HepG2 (cell line): ENCODE measurements around the gene KCNJ6. TPM values are rescaled to one million over a fixed set of nuclear protein-coding genes. Genes with fewer than 3 reads are reported as not detected.

Experiments used
- ATAC-seq: fragments of 200-7000 bp; cut with Tn5 transposase; 3 replicates; pipeline ENCODE4 v1.9.1; 2020; ENCODE audit warnings: mild to moderate bottlenecking, moderate library complexity
- BruUV-seq: library from RNA; stranded (reverse); fragments of 400-500 nt; replicated peaks from 2 replicates; lab custom pipeline; 2021; lab: Mats Ljungman, UMichigan
- CTCF ChIA-PET: fragments of 300-600 bp; formaldehyde crosslinking; extraction: SDS; loops from one replicate; lab custom pipeline; 2021; ENCODE audit warnings: low total read pairs, inconsistent platforms, low intra/inter-chr PET ratio; lab: Yijun Ruan, JAX
- POLR2A ChIA-PET: fragments of 350-600 bp; sonication (Branson Sonifier 250); formaldehyde crosslinking; loops from one replicate; lab custom pipeline; 2020; ENCODE audit warnings: antibody characterized with exemption, inconsistent platforms; lab: Yijun Ruan, JAX
- DNase-seq: peaks from one replicate; pipeline ENCODE4 v3.0.0-alpha.2; 2015; ENCODE audit warnings: low spot score
- FAIRE-seq: peaks from 3 replicates; lab custom pipeline; 2011; peaks lifted over from hg19 to GRCh38; lab: Jason Lieb, UNC
- H2AFZ ChIP-seq: one replicate; pipeline ENCODE4 v1.6.1; 2011; ENCODE audit warnings: low read length, inconsistent platforms
- H3K27ac ChIP-seq: fragments of 300-600 bp; 3 replicates; pipeline ENCODE4 v1.8.0; 2011; ENCODE audit warnings: mixed run types, mild to moderate bottlenecking, mixed read lengths, low read length, inconsistent platforms; ENCODE audit not compliant: insufficient read depth; ENCODE audit errors: extremely low read length
- H3K27me3 ChIP-seq, 2 experiments: fragments of 200-600 bp in 1 of 2; 2 replicates in 1 of 2; 3 replicates in 1 of 2; pipeline versions ENCODE4 v1.6.0 to v1.8.0; 2011; ENCODE audit warnings: low read length in 2 of 2, mild to moderate bottlenecking in 2 of 2, moderate library complexity in 2 of 2, inconsistent platforms in 1 of 2; ENCODE audit not compliant: insufficient read depth in 2 of 2, control insufficient read depth in 1 of 2
- H3K36me3 ChIP-seq, 2 experiments: fragments of 200-600 bp in 1 of 2; replicated peaks in 1 of 2; 2 replicates in 1 of 2; 3 replicates in 1 of 2; pipeline versions ENCODE4 v1.5.1 to v1.8.0; 2011; ENCODE audit warnings: low read length in 2 of 2, inconsistent platforms in 1 of 2; ENCODE audit not compliant: insufficient read depth in 2 of 2, control insufficient read depth in 1 of 2
- H3K4me1 ChIP-seq: 2 replicates; pipeline ENCODE4 v1.5.1; 2012; ENCODE audit warnings: low read length, inconsistent platforms; ENCODE audit not compliant: insufficient read depth
- H3K4me2 ChIP-seq: 2 replicates; pipeline ENCODE4 v1.6.0; 2011; ENCODE audit warnings: low read depth, low read length, inconsistent platforms
- H3K4me3 ChIP-seq, 3 experiments: fragments of 200-600 bp in 1 of 3; sonication (generic), shearing (Covaris generic) in 1 of 3; replicated peaks in 1 of 3; 2 replicates each; pipeline ENCODE4 v1.5.1; 2011 to 2016; ENCODE audit warnings: low read length in 3 of 3, inconsistent platforms in 2 of 3, low read depth in 2 of 3, mild to moderate bottlenecking in 2 of 3, control low read depth in 1 of 3, mixed read lengths in 1 of 3; ENCODE audit not compliant: insufficient read depth in 1 of 3
- H3K79me2 ChIP-seq: one replicate; pipeline ENCODE4 v1.6.1; 2011; ENCODE audit warnings: low read length, inconsistent platforms; ENCODE audit not compliant: insufficient read depth
- H3K9ac ChIP-seq: 2 replicates; pipeline ENCODE4 v1.6.0; 2011; ENCODE audit warnings: mild to moderate bottlenecking, low read depth, low read length, inconsistent platforms; ENCODE audit not compliant: insufficient read depth
- H3K9me3 ChIP-seq: 2 replicates; pipeline ENCODE4 v1.5.1; 2012; ENCODE audit warnings: mild to moderate bottlenecking, low read length
- H4K20me1 ChIP-seq: 2 replicates; pipeline ENCODE4 v1.6.0; 2011; ENCODE audit warnings: inconsistent platforms, mild to moderate bottlenecking, low read length, moderate library complexity; ENCODE audit not compliant: insufficient read depth
- FOXJ3 ChIP-seq: sonication (generic); formaldehyde crosslinking; IDR thresholded peaks from 2 replicates; pipeline ENCODE4 v1.4.0; 2020; ENCODE audit warnings: missing genetic modification reagents, mild to moderate bottlenecking, borderline replicate concordance
- KLF11 ChIP-seq: IDR thresholded peaks from 2 replicates; pipeline ENCODE4 v1.6.1; 2016; ENCODE audit warnings: missing compliant biosample characterization
- MTA1 ChIP-seq: sonication (generic); formaldehyde crosslinking; IDR thresholded peaks from 2 replicates; pipeline ENCODE4 v1.4.0; 2020; ENCODE audit warnings: missing genetic modification reagents, mild to moderate bottlenecking, borderline replicate concordance
- NRL ChIP-seq: sonication (generic); formaldehyde crosslinking; IDR thresholded peaks from 2 replicates; pipeline ENCODE4 v1.5.0; 2020; ENCODE audit warnings: missing genetic modification reagents, mild to moderate bottlenecking, moderate library complexity, borderline replicate concordance
- RBFOX2 ChIP-seq: fragments of 200-400 bp; formaldehyde crosslinking; IDR thresholded peaks from 2 replicates; pipeline ENCODE4 v1.6.1; 2017; ENCODE audit warnings: low read depth, mild to moderate bottlenecking, low read length
- RXRB ChIP-seq: IDR thresholded peaks from 2 replicates; pipeline ENCODE4 v1.6.1; 2016; ENCODE audit warnings: borderline replicate concordance, missing genetic modification reagents, missing compliant biosample characterization
- ZMYM3 ChIP-seq: sonication (generic); formaldehyde crosslinking; IDR thresholded peaks from 2 replicates; pipeline ENCODE4 v1.5.1; 2020; ENCODE audit warnings: mild to moderate bottlenecking, missing genetic modification reagents
- ZNF17 ChIP-seq: sonication (generic); formaldehyde crosslinking; IDR thresholded peaks from 2 replicates; pipeline ENCODE4 v1.5.0; 2020; ENCODE audit warnings: mild to moderate bottlenecking, missing genetic modification reagents
- ZNF34 ChIP-seq: sonication (generic); formaldehyde crosslinking; IDR thresholded peaks from 2 replicates; pipeline ENCODE4 v1.4.0; 2020; ENCODE audit warnings: mild to moderate bottlenecking, missing genetic modification reagents, borderline replicate concordance
- ZNF572 ChIP-seq: sonication (generic); formaldehyde crosslinking; IDR thresholded peaks from 2 replicates; pipeline ENCODE4 v1.5.1; 2020; ENCODE audit warnings: mild to moderate bottlenecking, missing genetic modification reagents
- ZNF580 ChIP-seq: IDR thresholded peaks from 2 replicates; pipeline ENCODE4 v1.6.1; 2016; ENCODE audit warnings: low read depth, borderline replicate concordance
- ZNF776 ChIP-seq: sonication (generic); formaldehyde crosslinking; IDR thresholded peaks from 2 replicates; pipeline ENCODE4 v1.4.0; 2020; ENCODE audit warnings: mild to moderate bottlenecking, missing genetic modification reagents
- ZSCAN29 ChIP-seq: sonication (generic); formaldehyde crosslinking; conservative IDR thresholded peaks from 2 replicates; pipeline ENCODE4 v1.4.0; 2020; ENCODE audit warnings: mild to moderate bottlenecking, missing genetic modification reagents
- WGBS: methylation state at CpG from one replicate; pipeline ENCODE4 v1.1.6; 2017; ENCODE audit warnings: low lambda C conversion rate; 5-methylcytosine and 5-hydroxymethylcytosine counted together
- in situ Hi-C: cut with HindIII; loops from 2 replicates; pipeline ENCODE4 v1.10.0; 2017; ENCODE audit warnings: low pct_unique_long_range_greater_than_20kb; ENCODE audit not compliant: extremely low pct_ligation_motif_present
- intact Hi-C: fragments of 100-400 bp; cut with micrococcal nuclease; formaldehyde crosslinking; loops from one replicate; pipeline ENCODE4 v1.10.0; 2022; ENCODE audit not compliant: unreplicated experiment
- polyA plus RNA-seq, 8 experiments: library from polyadenylated mRNA; depleted of rRNA in 3 of 8; stranded (reverse) in 7 of 8; unstranded in 1 of 8; fragments of >200 nt; fragmentation: Illumina TruSeq in 4 of 8; extraction: Trizol in 4 of 8; gene quantifications; 2 replicates each; pipeline versions ENCODE4 v1.2.1 to v1.2.3, GENCODE V29; 2011 to 2016; ENCODE audit warnings: low read depth in 4 of 8, missing spikeins in 1 of 8, mixed read lengths in 1 of 8; ENCODE audit not compliant: insufficient read depth in 1 of 8
- total RNA-seq, 5 experiments: library from RNA; depleted of rRNA; stranded (reverse); fragments of >200 nt; fragmentation: Illumina TruSeq; extraction: Trizol; gene quantifications; 2 replicates each; pipeline ENCODE4 v1.2.3, GENCODE V29; 2016; ENCODE audit warnings: low read depth in 1 of 5
- TF ChIP-seq, protein P1 (sequence below): sonication (generic); formaldehyde crosslinking; IDR thresholded peaks from 2 replicates; pipeline ENCODE4 v1.8.0; 2022; ENCODE audit warnings: mild to moderate bottlenecking, missing genetic modification reagents; ENCODE audit not compliant: insufficient replicate concordance

Gene KCNJ6
- total and polyA plus RNA-seq, 2 of the 13 experiments (the other 11 are each of a cell fraction or from before 2014, with no cell fraction given) = not detected

DNA sequence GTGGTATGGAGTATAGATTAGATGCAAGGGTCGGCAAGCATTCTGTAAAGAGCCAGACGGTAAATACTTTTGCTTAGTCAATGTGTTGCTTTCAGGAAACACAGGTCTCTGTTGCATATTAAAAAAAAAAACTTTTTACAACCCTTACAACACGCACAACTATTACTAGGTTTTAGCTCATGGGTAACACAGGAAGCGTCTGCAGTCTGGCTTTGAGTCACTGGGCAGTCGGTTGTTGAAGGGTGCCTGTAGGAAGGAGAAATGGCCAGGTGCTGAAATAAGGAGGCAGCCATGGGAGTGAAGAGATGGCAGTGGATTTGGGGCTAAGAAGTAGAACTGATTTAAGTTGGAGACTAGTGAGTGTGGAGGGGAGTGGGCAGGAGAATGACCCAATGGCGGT lies 192.1 kb downstream of the KCNJ6 start (continued):
- TF ChIP-seq, protein P1, sequence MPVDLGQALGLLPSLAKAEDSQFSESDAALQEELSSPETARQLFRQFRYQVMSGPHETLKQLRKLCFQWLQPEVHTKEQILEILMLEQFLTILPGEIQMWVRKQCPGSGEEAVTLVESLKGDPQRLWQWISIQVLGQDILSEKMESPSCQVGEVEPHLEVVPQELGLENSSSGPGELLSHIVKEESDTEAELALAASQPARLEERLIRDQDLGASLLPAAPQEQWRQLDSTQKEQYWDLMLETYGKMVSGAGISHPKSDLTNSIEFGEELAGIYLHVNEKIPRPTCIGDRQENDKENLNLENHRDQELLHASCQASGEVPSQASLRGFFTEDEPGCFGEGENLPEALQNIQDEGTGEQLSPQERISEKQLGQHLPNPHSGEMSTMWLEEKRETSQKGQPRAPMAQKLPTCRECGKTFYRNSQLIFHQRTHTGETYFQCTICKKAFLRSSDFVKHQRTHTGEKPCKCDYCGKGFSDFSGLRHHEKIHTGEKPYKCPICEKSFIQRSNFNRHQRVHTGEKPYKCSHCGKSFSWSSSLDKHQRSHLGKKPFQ (CRISPR knock-in tag) = no peak
- TF ChIP-seq ZNF776 = no peak
- TF ChIP-seq, all 625 proteins: peak for 0

- POLR2A ChIA-PET = no interaction called here
- Histone ChIP-seq H3K4me1 (no peaks in the 10 kb centered on the region), H3K79me2 (no peaks in the 10 kb centered on the region), H3K27ac (no peak overlapping the region), H3K27me3 (no peaks in the 10 kb centered on the region), H3K9me3 (no peaks in the 10 kb centered on the region), H3K36me3 (no peaks in the 10 kb centered on the region), H2AFZ (no peak overlapping the region), H3K4me2 (no peak overlapping the region), H3K9ac (no peak overlapping the region), H3K4me3 (no peak overlapping the region), H4K20me1 (no peaks in the 10 kb centered on the region)
- intact Hi-C loops (no loop called here), in situ Hi-C loops (loop anchor here (25.0 kb wide), 1 partner anchor 645 kb away; no protein-coding TSS in a partner anchor)
- BruUV-seq = no TSS peak
- peak; percentile 67 for ATAC-seq
- FAIRE-seq = no peak
- CTCF ChIA-PET = no interaction called here
- WGBS = 26% methylated on average over 3 of the region's 4 CpGs
- DNase-seq = no peak
- no peak for TF ChIP-seq MTA1 (CRISPR knock-in tag)
- no peak for TF ChIP-seq ZNF580
- no peak for TF ChIP-seq ZNF572 (CRISPR knock-in tag)
- TF ChIP-seq ZNF17 (CRISPR knock-in tag) = no peak
- TF ChIP-seq RXRB (CRISPR knock-in tag) = no peak
- TF ChIP-seq ZMYM3 (CRISPR knock-in tag) = no peak
- no peak for TF ChIP-seq NRL (CRISPR knock-in tag)
- no peak for TF ChIP-seq ZNF34
- TF ChIP-seq KLF11 = no peak
- TF ChIP-seq ZNF776 = no peak
- no peak for TF ChIP-seq ZSCAN29 (CRISPR knock-in tag)
- no peak for TF ChIP-seq FOXJ3 (CRISPR knock-in tag)
- no peak for TF ChIP-seq RBFOX2
Observed at GRCh38 chr21:37717534-37717933, 198.7 kb downstream of the KCNJ6 start.
